Stimulated activated CD8-positive, alpha-beta memory T cell treated with anti-CD3 and anti-CD28 coated beads, Interleukin-15, amount 100 ng/mL, for 24 hours (primary cell): ENCODE measurements around the gene EDA.

Source experiments
- DNase-seq: peaks from one replicate; pipeline ENCODE4 v3.0.0-alpha.2; 2020; ENCODE audit warnings: low read depth

The EDA gene

GRCh38 chrX:70079870-70080269, 464.0 kb downstream of the EDA start:
- no peak for DNase-seq

- no peak for DNase-seq
These were observed 466.8 kb downstream of the EDA start for GRCh38 chrX:70082723-70083122.

GRCh38 chrX:70084592-70085240, 468.8 kb downstream of the EDA start:
- no peak for DNase-seq

DNA sequence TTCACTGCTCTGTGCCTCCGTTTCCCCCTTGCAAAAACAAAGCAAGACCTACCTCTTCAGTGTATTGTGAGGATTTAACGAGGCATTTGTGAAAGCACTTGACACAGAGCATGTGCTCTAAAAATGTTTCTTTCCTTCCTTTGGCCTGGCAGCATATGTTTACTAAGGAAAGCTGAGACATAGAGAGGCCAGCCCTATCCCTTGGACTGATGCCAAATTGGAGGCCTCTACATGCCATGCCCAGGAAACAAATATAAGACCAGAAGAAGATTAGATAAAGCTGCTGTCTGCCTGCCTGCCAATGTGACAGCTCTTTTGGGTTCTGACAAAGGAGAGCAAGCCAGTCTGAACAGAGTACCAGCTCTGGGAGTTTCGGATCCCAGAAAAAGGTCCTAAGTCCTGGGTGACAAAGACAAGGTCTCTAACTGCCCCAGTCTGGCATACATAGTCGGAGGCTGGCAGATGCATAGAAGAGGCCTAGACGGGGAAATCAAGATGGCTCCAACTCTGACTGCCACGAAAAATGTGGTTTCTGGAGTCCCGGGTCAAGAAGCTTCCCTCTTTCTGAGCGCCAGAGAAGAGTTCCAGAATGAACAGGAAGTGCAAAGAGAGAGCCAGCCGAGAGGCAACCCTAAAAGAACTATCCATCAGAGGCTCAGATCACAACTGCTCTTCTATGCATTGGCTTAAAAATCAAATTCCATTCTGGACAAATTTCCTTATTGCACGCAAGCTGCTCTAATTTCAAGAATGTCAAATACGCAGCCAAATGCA, 472.1 kb downstream of the EDA start:
- DNase-seq: no peak

DNA sequence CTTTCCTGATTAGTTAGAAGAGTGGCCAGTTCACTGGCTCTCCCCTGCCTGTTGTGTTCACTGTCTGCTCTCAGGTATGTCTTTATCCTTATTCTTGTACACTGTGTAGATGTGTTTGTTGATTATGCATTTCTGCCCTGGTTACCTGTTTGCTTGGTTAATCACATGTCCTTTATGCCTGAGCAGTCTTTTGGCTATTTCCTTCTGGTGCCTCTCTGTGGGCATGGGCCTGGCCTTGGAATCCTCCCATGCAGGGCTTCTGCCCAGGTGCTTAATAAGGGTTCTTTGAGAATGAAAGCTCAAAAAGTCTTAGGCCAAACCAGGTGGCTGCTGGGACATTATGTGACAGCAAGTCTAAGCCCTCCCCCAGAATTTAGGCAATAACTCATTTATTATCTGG, 472.8 kb downstream of the EDA start:
- no peak for DNase-seq
